Endothelial cell of umbilical vein (primary cell): ENCODE results near the gene CGNL1. TPM values are rescaled to one million over a fixed set of nuclear protein-coding genes. Genes with fewer than 3 reads are reported as not detected.

Experiments used
- BruUV-seq: library from RNA; stranded (reverse); fragments of 400-500 nt; replicated peaks from 2 replicates; lab custom pipeline; 2021; lab: Mats Ljungman, UMichigan
- CTCF ChIA-PET: fragments of 300-600, 350-600 bp; sonication (Branson Sonifier 250); formaldehyde crosslinking; loops from one replicate; lab custom pipeline; 2021; ENCODE audit warnings: antibody characterized with exemption, inconsistent platforms; lab: Charles Lee
- POLR2A ChIA-PET: fragments of 300-600, 350-600 bp; sonication (Branson Sonifier 250); formaldehyde crosslinking; loops from one replicate; lab custom pipeline; 2021; ENCODE audit warnings: antibody characterized with exemption, inconsistent platforms; lab: Charles Lee
- DNase-seq: peaks from one replicate; pipeline ENCODE4 v3.0.0-alpha.2; 2011; ENCODE audit warnings: low read depth, low spot score
- FAIRE-seq: peaks from 2 replicates; lab custom pipeline; 2011; peaks lifted over from hg19 to GRCh38; lab: Jason Lieb, UNC
- H2AFZ ChIP-seq: 2 replicates; pipeline ENCODE4 v1.6.0; 2012; ENCODE audit warnings: low read depth, low read length, control low read depth, inconsistent platforms
- H3K27ac ChIP-seq: 2 replicates; pipeline ENCODE4 v1.5.1; 2011; ENCODE audit warnings: low read depth, mild to moderate bottlenecking, control low read depth, low read length, moderate library complexity; ENCODE audit not compliant: insufficient read depth
- H3K27me3 ChIP-seq, 2 experiments: 2 replicates each; pipeline versions ENCODE4 v1.6.0 to v1.6.1; 2011; ENCODE audit warnings: low read length in 2 of 2, mixed read lengths in 1 of 2; ENCODE audit not compliant: control insufficient read depth in 2 of 2, insufficient read depth in 2 of 2
- H3K36me3 ChIP-seq, 2 experiments: 2 replicates in 1 of 2; 3 replicates in 1 of 2; pipeline ENCODE4 v1.5.1; 2011; ENCODE audit warnings: low read length in 2 of 2, mild to moderate bottlenecking in 1 of 2, moderate library complexity in 1 of 2; ENCODE audit not compliant: control insufficient read depth in 2 of 2, insufficient read depth in 2 of 2; ENCODE audit errors: extremely low read depth in 1 of 2
- H3K4me1 ChIP-seq: 3 replicates; pipeline ENCODE4 v1.5.1; 2011; ENCODE audit warnings: mild to moderate bottlenecking, low read length; ENCODE audit not compliant: control insufficient read depth, insufficient read depth; ENCODE audit errors: extremely low read depth
- H3K4me2 ChIP-seq: 2 replicates; pipeline ENCODE4 v1.6.1; 2011; ENCODE audit warnings: low read length, control low read depth, mixed read lengths; ENCODE audit not compliant: insufficient read depth
- H3K4me3 ChIP-seq, 3 experiments: fragments of 200-600 bp in 1 of 3; sonication (generic), shearing (Covaris generic) in 1 of 3; replicated peaks in 1 of 3; 2 replicates each; pipeline ENCODE4 v1.5.1; 2011 to 2016; ENCODE audit warnings: control low read depth in 3 of 3, low read length in 3 of 3, mild to moderate bottlenecking in 2 of 3, inconsistent platforms in 1 of 3, low read depth in 1 of 3, moderate library complexity in 1 of 3; ENCODE audit not compliant: insufficient read depth in 1 of 3
- H3K79me2 ChIP-seq: 2 replicates; pipeline ENCODE4 v1.6.0; 2012; ENCODE audit warnings: low read length, inconsistent platforms; ENCODE audit not compliant: control insufficient read depth, insufficient read depth
- H3K9ac ChIP-seq: replicated peaks from 2 replicates; pipeline ENCODE3; 2011; ENCODE audit warnings: low read length, control low read depth; ENCODE audit not compliant: insufficient read depth; ENCODE audit errors: extremely low read depth
- H3K9me1 ChIP-seq: replicated peaks from 3 replicates; pipeline ENCODE4 v1.6.0; 2011; ENCODE audit warnings: mild to moderate bottlenecking, low read length; ENCODE audit not compliant: control insufficient read depth, insufficient read depth; ENCODE audit errors: extremely low read depth
- H3K9me3 ChIP-seq: replicated peaks from 2 replicates; pipeline ENCODE4 v1.5.1; 2012; ENCODE audit warnings: low read length, inconsistent platforms; ENCODE audit not compliant: control insufficient read depth, insufficient read depth
- H4K20me1 ChIP-seq: replicated peaks from 2 replicates; pipeline ENCODE3; 2011; ENCODE audit warnings: mild to moderate bottlenecking, low read length; ENCODE audit not compliant: control insufficient read depth, insufficient read depth; ENCODE audit errors: extremely low read depth
- EZH2 ChIP-seq: IDR thresholded peaks from 2 replicates; pipeline ENCODE4 v1.6.1; 2012; ENCODE audit warnings: borderline replicate concordance, low read depth, mild to moderate bottlenecking, moderate library complexity, low read length, inconsistent platforms; ENCODE audit not compliant: severe bottlenecking
- FOS ChIP-seq: IDR thresholded peaks from 2 replicates; pipeline ENCODE4 v1.6.1; 2011; ENCODE audit warnings: mild to moderate bottlenecking, low read length, moderate library complexity, borderline replicate concordance; ENCODE audit not compliant: insufficient read depth
- POLR2A ChIP-seq: IDR thresholded peaks from 2 replicates; pipeline ENCODE4 v1.6.1; 2012; ENCODE audit warnings: low read depth, mild to moderate bottlenecking, control low read depth, low read length
- POLR2AphosphoS5 ChIP-seq: IDR thresholded peaks from 2 replicates; pipeline ENCODE4 v1.6.1; 2012; ENCODE audit warnings: low read depth, mild to moderate bottlenecking, control low read depth, low read length, moderate library complexity; ENCODE audit not compliant: insufficient read depth
- dilution Hi-C: fragments of 300-500 bp; cut with MboI; formaldehyde crosslinking; loops from one replicate; pipeline ENCODE4 v1.15.0; 2019; ENCODE audit warnings: low sequenced_read_pairs; ENCODE audit not compliant: extremely low pct_ligation_motif_present
- intact Hi-C: fragments of 100-400 bp; cut with micrococcal nuclease; formaldehyde crosslinking; loops from one replicate; pipeline ENCODE4 v1.10.0; 2022
- polyA plus RNA-seq, 4 experiments: library from polyadenylated mRNA; depleted of rRNA in 3 of 4; stranded (reverse) in 3 of 4; unstranded in 1 of 4; fragments of >200 nt; gene quantifications; 2 replicates each; pipeline versions ENCODE4 v1.2.1 to v1.2.3, GENCODE V29; 2011 to 2012; ENCODE audit warnings: missing spikeins in 1 of 4
- total RNA-seq: library from RNA; stranded (reverse); gene quantifications from 2 replicates; pipeline ENCODE4 v1.2.3, GENCODE V29; 2021

The CGNL1 gene
- total and polyA plus RNA-seq, 2 donors (not counting 3 experiments of a cell fraction or from before 2014, with no cell fraction given) = 6.9 to 27.1 TPM

DNA sequence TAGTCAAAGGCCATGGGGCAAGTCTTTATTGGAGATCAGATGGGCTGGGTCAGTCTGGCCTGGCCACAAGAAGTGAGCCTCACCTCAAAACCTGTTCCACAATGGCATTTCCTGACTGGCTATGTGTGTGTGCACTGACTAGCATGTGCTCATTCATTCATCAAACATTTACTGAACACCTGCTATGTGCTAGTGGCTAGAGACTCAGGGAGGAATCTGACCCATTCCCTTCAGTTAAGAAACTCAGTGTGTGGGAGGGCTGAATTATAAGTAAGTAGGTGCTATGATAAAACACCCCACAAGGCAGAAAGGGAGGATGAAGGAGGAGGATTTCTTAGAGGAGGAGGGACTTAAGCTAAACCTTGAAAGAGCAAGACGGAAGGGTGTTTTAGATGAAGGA, 5.4 kb upstream of the CGNL1 start:
- H3K27me3 ChIP-seq = peaks cover 0 to 3% of the 10 kb centered on the region in 2 experiments
- FAIRE-seq (no peak), DNase-seq (no peak)
- ChIA-PET POLR2A (no interaction called here), CTCF (interaction anchor here (1.1 kb wide), 1 partner anchor 157 kb away, joined by 4 read pairs; no protein-coding TSS in a partner anchor)
- H3K79me2 ChIP-seq = no peaks in the 10 kb centered on the region
- intact Hi-C loops = no loop called here
- dilution Hi-C loops = no loop called here
- H3K27ac ChIP-seq = no peak overlapping the region
- no peak overlapping the region for H3K9ac ChIP-seq
- H3K4me3 ChIP-seq = no peak overlapping the region
- H2AFZ ChIP-seq = no peak overlapping the region
- H3K4me2 ChIP-seq = no peak overlapping the region
- no peaks in the 10 kb centered on the region for H3K9me1 ChIP-seq
- H4K20me1 ChIP-seq = no peaks in the 10 kb centered on the region
- no peak for TF ChIP-seq POLR2A
- TF ChIP-seq FOS = no peak
- no peaks in the 10 kb centered on the region for H3K36me3 ChIP-seq
- no peaks in the 10 kb centered on the region for H3K4me1 ChIP-seq
- H3K9me3 ChIP-seq = no peaks in the 10 kb centered on the region
- BruUV-seq = no TSS peak

GRCh38 chr15:57373251-57373881, 2.9 kb upstream of the CGNL1 start:
- dilution Hi-C loops (no loop called here), intact Hi-C loops (no loop called here)
- no TSS peak for BruUV-seq
- Histone ChIP-seq H3K9me3 (no peaks in the 10 kb centered on the region), H3K27me3 (peaks cover 0 to 3% of the 10 kb centered on the region in 2 experiments), H3K79me2 (no peaks in the 10 kb centered on the region), H2AFZ (no peak overlapping the region), H4K20me1 (no peaks in the 10 kb centered on the region), H3K9me1 (no peaks in the 10 kb centered on the region), H3K4me1 (peaks cover 12% of the 10 kb centered on the region), H3K4me2 (no peak overlapping the region), H3K36me3 (no peaks in the 10 kb centered on the region), H3K4me3 (no peak overlapping the region), H3K27ac (no peak overlapping the region), H3K9ac (no peak overlapping the region)
- FAIRE-seq = no peak
- CTCF ChIA-PET = no interaction called here
- POLR2A ChIA-PET = no interaction called here
- no peak for DNase-seq
- no peak for TF ChIP-seq POLR2AphosphoS5
- no peak for TF ChIP-seq EZH2
